ENCODE data around the gene ITPRID1.

- TF ChIP-seq CTCF (IDR thresholded peaks at IDR 0.05) (no peak), ZFX (IDR thresholded peaks at IDR 0.05; ENCODE audit: borderline replicate concordance) (no peak)
These were observed 134.4 kb downstream of the ITPRID1 start for GRCh38 chr7:31648288-31648687.
